Small intestine (tissue), 7 donors: ENCODE results near the gene ABHD17C. TPM values are rescaled to one million over a fixed set of nuclear protein-coding genes. Genes with fewer than 3 reads are reported as not detected.

Source experiments
- DNase-seq, 2 donors: peaks; one replicate each; pipeline versions ENCODE4 v3.0.0 to v3.0.0-alpha.2; 2013
- FAIRE-seq: peaks from 2 replicates; lab custom pipeline; 2012; peaks lifted over from hg19 to GRCh38; lab: Jason Lieb, UNC
- H3K27ac ChIP-seq, 3 donors: one replicate each; pipeline ENCODE4 v1.5.1; 2013; ENCODE audit warnings: low read length in 2 of 3, mild to moderate bottlenecking in 2 of 3, control low read depth in 1 of 3, inconsistent platforms in 1 of 3, low read depth in 1 of 3, moderate library complexity in 1 of 3
- H3K27me3 ChIP-seq, 3 donors: one replicate each; pipeline ENCODE4 v1.6.1; 2013; ENCODE audit warnings: low read length in 3 of 3, inconsistent platforms in 1 of 3; ENCODE audit not compliant: control insufficient read depth in 3 of 3, insufficient read depth in 3 of 3
- H3K36me3 ChIP-seq, 3 donors: one replicate each; pipeline ENCODE4 v1.6.1; 2013; ENCODE audit warnings: low read length in 3 of 3, inconsistent platforms in 1 of 3, low read depth in 1 of 3, mild to moderate bottlenecking in 1 of 3, moderate library complexity in 1 of 3; ENCODE audit not compliant: control insufficient read depth in 3 of 3, insufficient read depth in 2 of 3
- H3K4me1 ChIP-seq, 3 donors: one replicate each; pipeline ENCODE4 v1.6.1; 2013; ENCODE audit warnings: low read length in 2 of 3, inconsistent platforms in 1 of 3, low read depth in 1 of 3, mild to moderate bottlenecking in 1 of 3, moderate library complexity in 1 of 3; ENCODE audit not compliant: control insufficient read depth in 3 of 3, insufficient read depth in 2 of 3
- H3K4me3 ChIP-seq, 3 donors: one replicate each; pipeline ENCODE4 v1.5.1; 2013; ENCODE audit warnings: low read length in 3 of 3, control low read depth in 1 of 3, inconsistent platforms in 1 of 3, low read depth in 1 of 3, mild to moderate bottlenecking in 1 of 3, moderate library complexity in 1 of 3
- H3K9me3 ChIP-seq, 2 donors: one replicate each; pipeline ENCODE4 v1.6.1; 2013; ENCODE audit warnings: low read depth in 1 of 2, low read length in 1 of 2; ENCODE audit not compliant: control insufficient read depth in 2 of 2, insufficient read depth in 1 of 2
- WGBS, 3 donors: extraction: QIAGEN DNeasy Blood & Tissue Kit; methylation state at CpG; one replicate each; pipeline ENCODE4 v1.1.7; 2013; 5-methylcytosine and 5-hydroxymethylcytosine counted together
- polyA plus RNA-seq, 4 donors: library from polyadenylated mRNA; stranded (reverse) in 3 of 4; unstranded in 1 of 4; fragments of 200-250 nt in 3 of 4; fragments of 120-200 nt in 1 of 4; gene quantifications; one replicate each; pipeline versions ENCODE4 v1.2.1 to v1.2.3, GENCODE V29; 2013
- donor health status: healthy with polysubstance abuse.
- donor health status: control.
- donor health status: control.
- donor health status: Bipolar disorder and iron deficiency.
- donor health status: healthy.

Gene ABHD17C
- polyA plus RNA-seq, 4 donors, result 27.6 to 70.0 (median 33.9) TPM

DNA sequence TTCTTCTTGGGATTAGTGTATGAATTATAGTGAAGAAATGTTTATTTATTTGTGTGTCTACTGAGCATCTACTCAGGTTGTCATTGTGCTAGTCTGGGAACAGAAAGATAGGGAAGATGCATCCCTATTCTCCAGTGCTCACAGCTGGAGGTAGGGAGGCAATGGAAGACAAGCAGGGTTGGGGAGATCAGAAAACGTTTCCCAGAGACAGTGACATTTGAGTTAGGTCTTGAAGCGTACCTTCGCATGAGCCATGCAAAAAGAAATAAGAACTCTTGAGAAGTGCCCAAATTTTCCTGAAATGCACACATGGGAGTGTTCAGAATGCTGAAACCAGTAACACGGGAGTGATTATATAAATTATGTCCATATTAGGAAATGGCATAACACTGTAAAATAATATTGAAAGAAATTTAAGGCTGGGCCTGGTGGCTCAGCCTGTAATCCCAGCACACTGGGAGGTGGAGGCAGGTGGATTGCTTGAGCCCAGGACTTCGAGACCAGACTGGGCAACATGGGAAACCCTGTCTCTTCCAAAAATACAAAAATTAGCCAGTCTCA is 78.8 kb downstream of the ABHD17C start:
- H3K36me3 ChIP-seq, result no peaks in the 10 kb centered on the region
- H3K27ac ChIP-seq, result no peak overlapping the region
- no peak overlapping the region for H3K4me3 ChIP-seq
- 67 to 79% (median 79%) methylated on average over 5 of the region's 5 CpGs for WGBS, 3 donors
- peaks cover 0 to 9% (median 0%) of the 10 kb centered on the region in 3 donors for H3K27me3 ChIP-seq
- no peak for FAIRE-seq
- DNase-seq, result no peak
- H3K9me3 ChIP-seq, result no peaks in the 10 kb centered on the region
- no peaks in the 10 kb centered on the region for H3K4me1 ChIP-seq

DNA sequence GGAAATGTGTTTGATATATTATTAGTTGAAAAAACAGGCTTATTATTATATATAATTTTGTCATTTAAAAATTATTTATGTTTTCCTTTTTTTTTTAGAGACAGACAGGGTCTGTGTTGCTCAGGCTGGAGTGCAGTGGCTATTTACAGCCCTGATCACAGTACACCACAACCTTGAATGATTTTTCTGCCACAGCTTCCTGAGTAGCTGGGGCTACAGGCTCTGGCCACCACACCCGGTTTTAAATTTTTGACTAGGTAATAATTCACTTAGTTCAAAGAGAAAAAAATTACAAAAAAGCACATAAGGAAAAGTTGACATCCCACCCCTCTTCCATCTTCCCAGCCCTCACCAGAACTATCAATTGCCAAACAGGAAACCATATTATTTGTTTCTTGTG is 79.4 kb downstream of the ABHD17C start:
- no peak overlapping the region for H3K4me3 ChIP-seq
- H3K27me3 ChIP-seq, result peaks cover 3 to 14% (median 5%) of the 10 kb centered on the region in 3 donors
- H3K9me3 ChIP-seq, result no peaks in the 10 kb centered on the region
- FAIRE-seq, result no peak
- H3K4me1 ChIP-seq, result peaks cover 0 to 1% (median under 1%) of the 10 kb centered on the region in 3 donors
- DNase-seq, result no peak
- H3K36me3 ChIP-seq, result no peaks in the 10 kb centered on the region
- 21 to 32% (median 30%) methylated on average over 1 of the region's 1 CpG for WGBS, 3 donors
- H3K27ac ChIP-seq, result no peak overlapping the region

DNA sequence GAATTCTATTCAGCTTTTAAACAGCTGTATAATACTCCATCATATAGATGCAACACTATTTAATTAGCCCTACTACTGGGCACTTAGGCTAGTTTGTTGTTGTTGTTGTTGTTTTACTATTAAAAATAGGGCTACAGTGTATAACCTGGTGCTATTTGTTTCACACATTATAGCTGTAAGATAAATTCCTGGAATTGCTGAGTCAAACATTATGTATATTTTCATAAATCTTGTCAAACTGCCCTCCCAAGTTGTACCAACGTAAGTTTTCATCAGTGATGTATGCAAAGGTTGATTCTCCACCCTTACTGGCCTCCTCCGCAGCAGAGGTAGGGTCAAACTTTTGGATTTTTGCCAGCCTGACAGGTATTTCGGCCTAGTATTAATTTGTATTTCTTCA is 80.2 kb downstream of the ABHD17C start:
- no peak for DNase-seq
- Histone ChIP-seq H3K27ac (no peak overlapping the region), H3K36me3 (no peaks in the 10 kb centered on the region), H3K9me3 (no peaks in the 10 kb centered on the region), H3K27me3 (peaks cover 11 to 22% (median 12%) of the 10 kb centered on the region in 3 donors), H3K4me3 (no peak overlapping the region), H3K4me1 (peaks cover 0 to 9% (median 3%) of the 10 kb centered on the region in 3 donors)
- no peak for FAIRE-seq
- WGBS, 3 donors, result 88 to 95% (median 94%) methylated on average over 3 of the region's 3 CpGs

DNA sequence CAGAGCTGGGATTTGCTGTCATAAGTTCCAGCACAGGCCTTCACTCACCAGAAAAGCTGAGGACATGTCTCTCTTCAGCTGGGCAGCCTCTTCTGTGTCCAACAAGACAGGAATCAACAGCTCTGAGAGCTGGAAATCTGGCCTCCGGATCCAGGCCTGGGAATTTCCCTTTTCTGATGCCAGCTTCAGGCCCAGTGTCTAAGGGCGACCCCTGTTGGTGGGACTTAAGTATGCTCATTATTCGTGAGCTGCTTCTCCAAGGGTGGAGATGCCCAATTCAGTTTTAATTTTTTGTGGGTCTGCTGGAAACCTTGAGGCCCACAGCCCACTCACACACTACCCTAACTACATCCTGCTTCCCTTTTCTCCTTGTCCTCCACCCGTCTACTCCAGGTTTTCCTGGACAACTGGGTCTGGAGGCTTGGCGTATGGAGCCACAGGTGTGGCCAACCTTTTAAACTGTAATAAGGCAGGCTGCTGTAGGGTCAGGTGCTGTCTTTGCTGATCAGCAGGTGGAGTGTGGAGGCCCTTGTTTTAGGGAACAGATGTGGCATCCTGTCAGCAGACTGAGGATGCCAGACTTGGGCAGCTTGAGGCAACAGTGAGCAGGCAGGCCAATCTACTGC is 81.4 kb downstream of the ABHD17C start:
- H3K4me3 ChIP-seq, result no peak overlapping the region
- peak; percentile 77 to 86 for DNase-seq
- 20 to 36% (median 23%) methylated on average over 5 of the region's 5 CpGs for WGBS, 3 donors
- H3K36me3 ChIP-seq, result no peaks in the 10 kb centered on the region
- H3K9me3 ChIP-seq, result no peaks in the 10 kb centered on the region
- H3K27me3 ChIP-seq, result peaks cover 11 to 28% (median 17%) of the 10 kb centered on the region in 3 donors
- FAIRE-seq, result no peak
- H3K4me1 ChIP-seq, result peaks cover 2 to 13% (median 3%) of the 10 kb centered on the region in 3 donors
- H3K27ac ChIP-seq, result no peak overlapping the region

DNA sequence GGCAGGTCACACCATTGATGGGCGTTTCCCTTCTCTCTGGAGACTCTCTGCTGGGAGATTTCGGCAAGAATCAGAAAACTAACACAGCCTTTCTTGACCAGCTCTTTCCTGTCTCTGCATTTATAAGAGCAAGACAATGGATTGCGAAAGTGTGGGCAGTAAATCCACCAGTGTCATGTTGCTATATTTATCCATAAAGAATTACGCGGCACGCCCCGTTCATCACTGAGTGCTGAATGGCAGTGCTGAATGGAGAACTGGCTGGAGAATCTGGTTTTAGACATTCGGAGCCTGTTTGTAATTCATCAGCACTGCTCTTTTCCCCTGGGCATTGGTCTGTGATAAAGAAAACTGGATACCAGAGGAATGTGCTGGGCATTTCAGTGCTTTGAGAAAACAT is 82.0 kb downstream of the ABHD17C start:
- no peaks in the 10 kb centered on the region for H3K36me3 ChIP-seq
- H3K9me3 ChIP-seq, result no peaks in the 10 kb centered on the region
- peaks cover 2 to 13% (median 3%) of the 10 kb centered on the region in 3 donors for H3K4me1 ChIP-seq
- WGBS, 3 donors, result 46 to 66% (median 62%) methylated on average over 8 of the region's 8 CpGs
- no peak overlapping the region for H3K4me3 ChIP-seq
- H3K27ac ChIP-seq, result no peak overlapping the region
- FAIRE-seq (no peak), DNase-seq (no peak)
- H3K27me3 ChIP-seq, result peaks cover 11 to 28% (median 17%) of the 10 kb centered on the region in 3 donors

DNA sequence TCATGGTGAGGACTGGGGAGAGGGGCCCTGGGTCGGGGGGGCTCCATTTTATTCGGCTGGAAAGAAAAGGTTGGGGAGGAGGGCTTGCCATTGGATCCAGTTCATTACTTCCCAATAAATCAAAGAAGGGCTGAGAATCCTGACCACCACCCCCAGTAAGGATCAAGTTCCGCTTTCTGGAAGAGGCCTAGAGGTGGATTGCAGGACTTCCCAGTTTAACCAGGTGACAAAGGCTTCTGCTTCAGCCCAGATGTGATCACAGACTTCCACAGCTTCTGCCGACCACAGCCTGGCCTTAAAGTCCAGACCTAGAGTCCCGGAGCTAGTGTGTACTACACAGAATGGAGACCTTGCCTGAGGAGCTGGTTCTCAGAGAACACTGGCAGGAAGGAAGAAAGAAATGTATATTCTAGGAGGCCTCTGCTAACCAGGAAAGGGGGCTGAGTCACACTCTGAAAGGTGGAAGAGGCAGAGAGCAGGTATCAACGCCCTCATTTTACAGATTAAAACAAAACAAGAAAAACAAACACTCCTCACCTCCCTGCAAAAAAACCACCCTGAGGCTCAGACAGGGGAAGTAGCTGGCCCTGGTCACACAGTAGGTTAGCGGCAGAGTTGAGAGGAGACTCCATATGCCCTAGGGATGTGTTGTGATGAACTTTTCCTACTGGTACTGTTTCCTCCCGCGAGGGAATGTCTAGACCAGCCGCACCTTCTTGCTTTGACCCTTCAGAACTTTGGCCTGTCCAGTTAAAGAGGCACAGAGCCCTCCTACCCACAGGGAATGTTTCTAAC is 82.9 kb downstream of the ABHD17C start:
- no peaks in the 10 kb centered on the region for H3K36me3 ChIP-seq
- H3K27ac ChIP-seq, result no peak overlapping the region
- H3K4me3 ChIP-seq, result no peak overlapping the region
- WGBS, 3 donors, result 67 to 71% (median 70%) methylated on average over 10 of the region's 10 CpGs
- DNase-seq, result no peak
- H3K9me3 ChIP-seq, result no peaks in the 10 kb centered on the region
- peaks cover 11 to 28% (median 17%) of the 10 kb centered on the region in 3 donors for H3K27me3 ChIP-seq
- peaks cover 2 to 13% (median 3%) of the 10 kb centered on the region in 3 donors for H3K4me1 ChIP-seq
- FAIRE-seq, result no peak

DNA sequence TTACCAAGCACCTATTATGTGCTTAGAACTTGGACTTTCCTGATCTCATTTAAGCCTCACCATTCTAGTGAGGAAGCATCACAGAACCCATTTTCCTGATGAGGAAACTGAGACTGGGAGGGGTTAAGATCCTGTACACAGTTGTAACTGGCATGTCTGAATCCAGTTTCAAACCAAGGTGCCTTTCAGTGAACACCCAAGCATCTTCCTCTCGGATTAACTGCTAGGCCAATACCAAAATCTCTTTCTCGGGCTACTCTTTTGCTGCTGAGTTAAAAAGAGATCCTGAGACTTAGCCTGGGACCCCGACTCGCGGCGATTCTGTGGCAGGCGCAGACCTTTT is 83.5 kb downstream of the ABHD17C start:
- FAIRE-seq, result no peak
- Histone ChIP-seq H3K27me3 (peaks cover 11 to 29% (median 17%) of the 10 kb centered on the region in 3 donors), H3K27ac (no peak overlapping the region), H3K4me1 (peaks cover 2 to 13% (median 3%) of the 10 kb centered on the region in 3 donors), H3K9me3 (no peaks in the 10 kb centered on the region), H3K4me3 (peak overlapping the region in 1 of 3 donors; percentile 49), H3K36me3 (no peaks in the 10 kb centered on the region)
- DNase-seq, result no peak
- WGBS, 3 donors, result 13 to 28% (median 16%) methylated on average over 7 of the region's 7 CpGs

DNA sequence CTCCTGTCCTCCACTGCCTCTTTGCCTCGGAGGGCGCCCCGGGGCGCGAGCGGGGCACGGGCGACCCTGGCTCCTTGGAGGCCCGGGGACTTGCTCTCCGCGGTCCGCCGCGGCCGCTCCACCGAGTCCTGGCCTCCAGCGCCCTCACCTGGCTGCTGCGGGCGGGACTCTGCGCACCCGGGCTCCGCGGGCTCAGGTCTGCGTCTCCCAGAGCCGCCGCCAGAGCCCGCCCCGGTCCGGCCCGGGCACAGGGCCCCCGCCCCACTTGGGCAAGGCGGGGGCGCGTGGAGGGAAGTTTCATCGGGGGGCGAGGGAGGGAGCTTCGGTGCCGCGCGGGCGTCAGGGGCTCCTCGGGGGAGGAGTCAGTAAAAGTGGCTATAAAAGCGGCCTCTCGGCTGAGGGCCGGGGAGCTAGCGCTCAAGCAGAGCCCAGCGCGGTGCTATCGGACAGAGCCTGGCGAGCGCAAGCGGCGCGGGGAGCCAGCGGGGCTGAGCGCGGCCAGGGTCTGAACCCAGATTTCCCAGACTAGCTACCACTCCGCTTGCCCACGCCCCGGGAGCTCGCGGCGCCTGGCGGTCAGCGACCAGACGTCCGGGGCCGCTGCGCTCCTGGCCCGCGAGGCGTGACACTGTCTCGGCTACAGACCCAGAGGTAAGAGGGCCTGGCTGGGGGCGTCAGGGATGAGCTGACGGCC is 84.0 kb downstream of the ABHD17C start, which contains the start of gene CEMIP:
CEMIP (plus strand) TSS at position 407 of the 694 bp plus-strand sequence. CDS start 94,510 bp downstream, outside the sequence.
- H3K4me3 ChIP-seq, result peak within 1 kb of the TSS in 2 of 3 donors; percentile 25 to 49
- H3K27ac ChIP-seq, result no peak within 1 kb of the TSS
- no peak for FAIRE-seq
- peaks cover 11 to 33% (median 17%) of the 10 kb centered on the region in 3 donors for H3K27me3 ChIP-seq
- DNase-seq, result peak; percentile 64 to 89
- 2 to 3% (median 2%) methylated on average over 63 to 75 of the region's 75 CpGs for WGBS, 3 donors
- no peaks in the 10 kb centered on the region for H3K9me3 ChIP-seq
- peaks cover 2 to 13% (median 3%) of the 10 kb centered on the region in 3 donors for H3K4me1 ChIP-seq
- no peaks in the 10 kb centered on the region for H3K36me3 ChIP-seq
